ENCODE measurements around the gene LRRC37A.
"Not testable (repeated sequence)": the region's sequence is repeated elsewhere in the genome, so short reads cannot be mapped to it uniquely, and the experiment has no call there.

GRCh38 chr17:46290906-46291546, 3.9 kb upstream of the LRRC37A start:
- not testable (repeated sequence) for TF ChIP-seq YY1 (IDR thresholded peaks at IDR 0.05; ENCODE audit: insufficient read depth, insufficient read length); SUZ12 (IDR thresholded peaks at IDR 0.05; ENCODE audit: extremely low read depth, insufficient read depth, insufficient read length); ZNF274 (IDR thresholded peaks at IDR 0.05; ENCODE audit: low read depth, low read length)

All from NT2/D1 (cell line).